Measurements from ENCODE around the gene TUBA1C.
"Not testable (repeated sequence)": the region's sequence is repeated elsewhere in the genome, so short reads cannot be mapped to it uniquely, and the experiment has no call there.

The TUBA1C gene

DNA sequence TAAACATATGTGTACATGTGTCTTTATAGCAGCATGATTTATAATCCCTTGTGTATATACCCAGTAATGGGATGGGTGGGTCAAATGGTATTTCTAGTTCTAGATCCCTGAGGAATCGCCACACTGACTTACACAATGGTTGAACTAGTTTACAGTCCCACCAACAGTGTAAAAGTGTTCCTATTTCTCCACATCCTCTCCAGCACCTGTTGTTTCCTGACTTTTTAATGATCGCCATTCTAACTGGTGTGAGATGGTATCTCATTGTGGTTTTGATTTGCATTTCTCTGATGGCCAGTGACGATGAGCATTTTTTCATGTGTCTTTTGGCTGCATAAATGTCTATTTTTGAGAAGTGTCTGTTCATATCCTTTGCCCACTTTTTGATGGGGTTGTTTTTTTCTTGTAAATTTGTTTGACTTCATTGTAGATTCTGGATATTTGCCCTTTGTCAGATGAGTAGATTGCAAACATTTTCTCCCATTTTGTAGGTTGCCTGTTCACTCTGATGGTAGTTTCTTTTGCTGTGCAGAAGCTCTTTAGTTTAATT is 45.6 kb downstream of the TUBA1C start:
- not testable (repeated sequence) for DNase-seq (ENCODE audit: low read depth)

DNA sequence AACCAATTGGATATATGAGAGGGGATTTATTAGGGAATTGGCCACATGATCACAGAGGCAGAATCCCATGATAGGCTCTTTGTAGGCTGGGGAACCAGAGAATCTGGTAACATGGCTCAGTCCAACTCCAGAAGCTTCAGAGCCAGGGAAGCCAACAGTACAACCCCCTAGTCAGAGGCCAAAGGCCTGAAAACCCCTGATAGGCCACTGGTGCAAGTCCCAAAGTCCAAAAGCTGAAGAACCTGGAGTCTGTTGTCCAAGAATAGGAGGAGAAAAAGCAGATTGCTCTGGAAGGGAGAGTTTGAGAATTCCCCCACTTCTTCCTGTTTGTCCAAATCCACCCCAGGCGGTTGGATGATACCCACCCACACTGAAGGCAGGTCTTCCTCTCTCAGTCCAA is 49.9 kb downstream of the TUBA1C start:
- DNase-seq (ENCODE audit: low read depth), result no peak

DNA sequence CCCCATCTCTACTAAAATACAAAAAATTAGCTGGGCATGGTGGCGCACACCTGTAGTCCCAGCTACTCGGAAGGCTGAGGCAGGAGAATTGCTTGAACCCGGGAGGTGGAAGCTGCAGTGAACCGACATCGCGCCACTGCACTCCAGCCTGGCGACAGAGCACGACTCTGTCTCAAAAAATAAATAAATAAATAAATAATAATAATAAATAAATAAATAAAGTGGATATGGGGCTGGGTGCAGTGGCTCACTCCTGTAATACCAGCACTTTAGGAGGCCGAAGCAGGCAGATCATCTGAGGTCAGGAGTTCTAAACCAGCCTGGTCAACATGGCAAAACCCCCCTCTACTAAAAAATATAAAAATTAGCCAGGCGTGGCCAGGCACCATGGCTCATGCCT is 52.2 kb downstream of the TUBA1C start:
- DNase-seq (ENCODE audit: low read depth), result not testable (repeated sequence)

DNA sequence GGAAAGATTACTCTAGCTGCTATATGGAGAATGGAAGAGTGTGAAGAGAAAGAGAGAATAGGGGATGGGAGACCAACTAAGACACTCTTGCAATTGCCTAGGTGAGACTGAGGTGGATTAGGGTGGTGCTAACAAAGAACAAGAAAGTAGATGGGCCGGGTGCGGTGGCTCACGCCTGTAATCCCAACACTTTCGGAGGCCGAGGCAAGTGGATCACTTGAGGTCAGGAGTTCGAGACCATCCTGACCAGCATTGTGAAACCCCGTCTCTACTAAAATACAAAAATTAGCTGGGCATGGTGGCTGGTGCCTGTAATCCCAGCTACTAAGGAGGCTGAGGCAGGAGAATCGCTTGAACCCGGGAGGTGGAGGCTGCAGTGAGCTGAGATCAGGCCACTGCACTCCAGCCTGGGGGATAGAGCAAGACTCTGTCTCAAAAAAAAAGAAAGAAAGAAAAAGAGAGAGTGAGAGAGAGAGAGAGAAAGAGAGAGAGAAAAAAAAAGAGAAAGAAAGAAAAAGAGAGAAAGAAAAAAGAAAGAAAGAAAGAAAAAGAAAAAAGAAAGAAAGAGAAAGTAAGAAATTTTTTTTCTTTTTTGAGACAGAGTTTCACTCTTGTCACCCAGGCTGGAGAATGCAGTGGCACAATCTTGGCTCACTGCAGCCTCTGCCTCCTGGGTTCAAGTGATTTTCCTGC is 55.7 kb downstream of the TUBA1C start:
- DNase-seq (ENCODE audit: low read depth), result not testable (repeated sequence)

DNA sequence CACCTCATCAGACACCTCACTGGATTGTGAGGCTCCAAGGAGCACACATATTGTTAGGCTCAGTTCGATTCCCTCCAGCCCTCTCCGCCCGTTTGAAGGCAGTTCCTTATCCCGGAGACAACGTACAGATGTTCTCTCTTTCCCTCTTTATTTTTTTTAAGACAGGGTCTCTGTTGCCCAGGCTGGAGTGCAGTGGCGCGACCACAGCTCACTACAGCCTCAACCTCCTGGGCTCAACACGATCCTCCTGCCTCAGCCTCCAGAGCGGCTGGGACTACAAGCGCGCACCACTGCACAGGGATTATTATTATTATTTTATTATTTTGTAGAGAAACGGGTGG is 57.5 kb downstream of the TUBA1C start:
- DNase-seq (ENCODE audit: low read depth), result no peak

DNA sequence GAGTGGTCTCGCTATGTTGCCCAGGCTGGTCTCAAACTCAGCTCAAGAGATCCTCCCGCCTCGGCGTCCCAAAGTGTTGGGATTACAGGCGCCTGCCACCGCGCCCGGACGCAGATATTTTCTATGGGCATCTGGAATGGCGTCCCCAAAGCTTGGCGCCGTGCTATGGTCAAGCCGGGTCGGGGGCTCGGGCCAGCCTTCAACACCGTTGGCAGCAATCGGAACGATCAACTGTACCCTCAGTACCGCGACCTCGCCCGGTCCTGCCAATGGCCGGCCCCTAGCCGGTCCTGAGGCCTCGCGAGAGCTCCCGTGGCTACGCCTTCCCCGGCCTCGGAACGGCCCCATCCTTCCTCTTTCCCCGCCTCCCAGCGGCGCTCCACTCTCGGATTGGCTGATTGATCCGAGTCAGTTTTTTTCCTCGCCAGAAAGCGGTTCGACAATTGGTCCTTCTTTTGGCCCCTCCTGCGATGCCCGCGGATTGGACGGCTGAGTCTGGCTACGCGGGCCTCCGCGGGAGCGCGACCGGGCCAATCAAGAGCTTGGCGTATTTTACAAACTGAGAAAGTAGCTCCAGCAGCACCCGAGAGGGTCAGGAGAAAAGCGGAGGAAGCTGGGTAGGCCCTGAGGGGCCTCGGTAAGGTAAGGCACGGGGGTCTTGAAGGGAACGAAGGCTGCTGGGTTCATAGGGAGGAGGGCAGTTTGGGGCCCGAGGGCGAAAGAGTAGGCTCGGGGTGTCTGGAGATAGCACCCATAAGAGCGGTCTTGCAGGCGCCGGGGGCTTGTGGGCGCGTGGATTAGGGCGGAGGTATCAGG is 58.0 kb downstream of the TUBA1C start, which contains the start of gene TROAP:
TROAP (plus strand) TSS at position 548 of the 816 bp plus-strand sequence. CDS start 354 bp downstream, outside the sequence.
- peak; percentile 94 for DNase-seq (ENCODE audit: low read depth)

DNA sequence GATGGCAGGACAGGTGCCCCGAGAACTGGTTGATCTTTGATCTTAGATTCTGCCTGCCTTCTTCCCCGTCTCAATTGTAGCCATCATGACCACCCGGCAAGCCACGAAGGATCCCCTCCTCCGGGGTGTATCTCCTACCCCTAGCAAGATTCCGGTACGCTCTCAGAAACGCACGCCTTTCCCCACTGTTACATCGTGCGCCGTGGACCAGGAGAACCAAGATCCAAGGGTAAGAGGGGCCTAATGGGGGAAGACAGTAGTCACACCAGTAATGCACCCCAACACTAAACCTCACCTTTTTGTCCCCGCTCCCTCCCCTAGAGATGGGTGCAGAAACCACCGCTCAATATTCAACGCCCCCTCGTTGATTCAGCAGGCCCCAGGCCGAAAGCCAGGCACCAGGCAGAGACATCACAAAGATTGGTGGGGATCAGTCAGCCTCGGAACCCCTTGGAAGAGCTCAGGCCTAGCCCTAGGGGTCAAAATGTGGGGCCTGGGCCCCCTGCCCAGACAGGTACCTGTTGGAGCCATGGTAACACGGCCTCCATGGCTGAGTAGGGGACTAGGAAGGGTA is 58.7 kb downstream of the TUBA1C start:
- DNase-seq (ENCODE audit: low read depth), result no peak
